Activated T-cell treated with anti-CD3 and anti-CD28 coated beads, Interleukin-2, amount 50 U/mL, for 4 hours (primary cell): Measurements from ENCODE around the gene UBL4B. TPM values are rescaled to one million over a fixed set of nuclear protein-coding genes. Genes with fewer than 3 reads are reported as not detected.
A peak's percentile ranks its signal among the peaks of the same experiment; 100 is the strongest.

Experiments
- ATAC-seq, 2 donors: fragments of 200-7000 bp; cut with Tn5 transposase; one replicate each; pipeline ENCODE4 v1.10.0; 2021
- DNase-seq: peaks from one replicate; pipeline ENCODE4 v3.0.0-alpha.2; 2020
- H3K27me3 Mint-ChIP-seq: one replicate; pipeline ENCODE4 v1.8.0; 2021; ENCODE audit warnings: low read depth, mixed read lengths
- H3K36me3 Mint-ChIP-seq: one replicate; pipeline ENCODE4 v1.8.0; 2022; ENCODE audit warnings: mixed read lengths; ENCODE audit not compliant: insufficient read depth
- H3K4me1 Mint-ChIP-seq: one replicate; pipeline ENCODE4 v1.8.0; 2021; ENCODE audit warnings: low read depth, mixed read lengths
- H3K4me3 Mint-ChIP-seq: one replicate; pipeline ENCODE4 v1.8.0; 2021; ENCODE audit warnings: mild to moderate bottlenecking, moderate library complexity, mixed read lengths
- H3K9me3 Mint-ChIP-seq: one replicate; pipeline ENCODE4 v1.8.0; 2021; ENCODE audit warnings: mixed read lengths
- total RNA-seq, 3 donors: library from RNA; stranded (reverse); gene quantifications; one replicate each; pipeline ENCODE4 v1.2.1, GENCODE V29; 2021

The UBL4B gene
- total RNA-seq, 3 donors from 2014 or later = not detected

DNA sequence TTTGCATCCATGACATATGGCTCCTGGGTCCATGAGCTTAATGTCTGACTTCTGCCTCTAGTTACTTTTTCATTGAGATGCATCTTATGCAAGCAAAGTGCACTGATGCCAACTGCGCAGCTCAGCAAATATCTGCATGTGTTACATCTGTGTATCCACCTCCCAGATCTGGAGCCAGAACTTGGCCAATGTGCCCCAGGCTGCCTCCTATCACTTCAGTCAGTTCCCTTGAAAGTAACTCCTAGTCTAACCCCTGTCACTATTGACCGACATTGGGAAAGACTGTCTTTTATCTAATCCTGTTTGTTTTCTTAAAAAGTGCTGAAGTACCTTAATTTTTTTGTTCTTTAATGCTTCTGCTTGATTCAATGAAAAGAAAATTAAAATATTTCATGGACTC lies 19.3 kb upstream of the UBL4B start:
- ATAC-seq (no peak), DNase-seq (no peak)
- Mint-ChIP-seq H3K9me3 (no peaks in the 10 kb centered on the region), H3K4me1 (peaks cover under 1% of the 10 kb centered on the region), H3K36me3 (no peaks in the 10 kb centered on the region), H3K27me3 (peaks cover 14% of the 10 kb centered on the region), H3K4me3 (no peak overlapping the region)

DNA sequence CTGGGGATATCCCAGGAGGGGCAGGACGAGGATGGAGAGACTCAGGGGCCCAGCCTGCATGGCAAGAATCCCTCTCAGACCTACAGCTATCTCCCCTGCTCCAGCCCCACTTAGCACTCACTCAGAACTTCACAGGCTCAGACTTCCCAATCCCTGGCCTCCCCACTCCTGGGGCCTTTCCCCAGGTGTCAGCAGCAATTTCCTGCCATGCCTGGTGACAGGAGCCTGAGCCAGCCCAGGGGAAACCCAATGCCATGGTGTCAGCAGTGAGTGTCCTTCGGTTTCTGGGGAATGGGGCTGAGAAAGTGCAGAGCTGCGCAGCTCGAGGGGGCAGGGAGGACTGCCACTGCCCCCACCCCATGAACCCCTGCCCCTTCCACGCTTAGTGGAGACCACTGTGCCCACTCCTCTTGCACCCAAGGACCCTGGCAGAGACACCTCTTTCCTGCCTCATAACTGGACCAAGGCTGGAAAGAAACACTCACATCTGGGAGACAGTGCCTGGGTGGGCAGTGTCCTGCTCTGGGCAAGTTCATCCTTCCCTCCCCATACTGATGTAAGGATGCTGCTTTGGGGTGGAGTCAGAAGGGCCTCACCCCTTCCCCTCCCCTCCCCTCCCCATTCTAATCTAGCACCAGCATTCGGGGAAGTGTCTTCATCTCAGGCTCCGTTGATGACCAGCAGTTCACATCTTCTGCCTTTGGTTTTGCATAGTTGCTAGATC lies 17.1 kb upstream of the UBL4B start:
- no peaks in the 10 kb centered on the region for H3K4me1 Mint-ChIP-seq
- no peak for ATAC-seq

GRCh38 chr1:110097507-110098221 lies 14.6 kb upstream of the UBL4B start:
- ATAC-seq = no peak
- H3K36me3 Mint-ChIP-seq = no peaks in the 10 kb centered on the region

More for the DNA sequence above, 17.1 kb upstream of the UBL4B start:
- Mint-ChIP-seq H3K9me3 (no peaks in the 10 kb centered on the region), H3K36me3 (no peaks in the 10 kb centered on the region), H3K4me3 (no peak overlapping the region), H3K27me3 (peaks cover 8% of the 10 kb centered on the region)
- DNase-seq = no peak

GRCh38 chr1:110098222-110099026 lies 13.8 kb upstream of the UBL4B start:
- Mint-ChIP-seq H3K36me3 (no peaks in the 10 kb centered on the region), H3K9me3 (no peaks in the 10 kb centered on the region), H3K4me3 (no peak overlapping the region), H3K27me3 (peaks cover 8% of the 10 kb centered on the region), H3K4me1 (no peaks in the 10 kb centered on the region)
- DNase-seq (no peak), ATAC-seq (no peak)

More at GRCh38 chr1:110097507-110098221, 14.6 kb upstream of the UBL4B start:
- Mint-ChIP-seq H3K4me3 (no peak overlapping the region), H3K9me3 (no peaks in the 10 kb centered on the region), H3K4me1 (no peaks in the 10 kb centered on the region), H3K27me3 (peaks cover 8% of the 10 kb centered on the region)
- no peak for DNase-seq

GRCh38 chr1:110100335-110100734 lies 11.9 kb upstream of the UBL4B start:
- H3K27me3 Mint-ChIP-seq = peaks cover 6% of the 10 kb centered on the region
- DNase-seq = no peak
- no peaks in the 10 kb centered on the region for H3K36me3 Mint-ChIP-seq
- H3K4me1 Mint-ChIP-seq = no peaks in the 10 kb centered on the region
- ATAC-seq = no peak
- H3K9me3 Mint-ChIP-seq = no peaks in the 10 kb centered on the region
- no peak overlapping the region for H3K4me3 Mint-ChIP-seq

DNA sequence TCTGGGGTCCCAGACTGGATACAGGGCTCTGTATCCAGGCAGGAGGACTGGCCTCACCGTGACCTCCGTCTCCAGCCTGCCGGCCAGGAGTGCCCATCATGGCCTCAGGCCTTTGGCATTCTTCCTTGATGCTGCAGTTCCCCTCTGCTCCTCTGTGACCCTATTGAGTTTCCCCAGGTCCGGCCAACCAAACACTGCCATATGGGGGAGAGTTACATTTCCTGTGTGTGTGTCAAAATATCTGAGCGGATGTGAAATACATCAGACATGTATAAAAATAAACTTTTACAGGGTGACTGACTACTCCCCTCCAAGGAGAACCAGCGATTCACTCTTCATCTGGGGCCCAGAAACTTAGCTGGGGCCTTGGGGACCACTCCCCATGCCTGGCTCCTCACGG lies 10.2 kb upstream of the UBL4B start:
- Mint-ChIP-seq H3K4me1 (no peaks in the 10 kb centered on the region), H3K27me3 (peaks cover 2% of the 10 kb centered on the region), H3K4me3 (no peak overlapping the region), H3K36me3 (no peaks in the 10 kb centered on the region), H3K9me3 (no peaks in the 10 kb centered on the region)
- no peak for DNase-seq
- no peak for ATAC-seq

DNA sequence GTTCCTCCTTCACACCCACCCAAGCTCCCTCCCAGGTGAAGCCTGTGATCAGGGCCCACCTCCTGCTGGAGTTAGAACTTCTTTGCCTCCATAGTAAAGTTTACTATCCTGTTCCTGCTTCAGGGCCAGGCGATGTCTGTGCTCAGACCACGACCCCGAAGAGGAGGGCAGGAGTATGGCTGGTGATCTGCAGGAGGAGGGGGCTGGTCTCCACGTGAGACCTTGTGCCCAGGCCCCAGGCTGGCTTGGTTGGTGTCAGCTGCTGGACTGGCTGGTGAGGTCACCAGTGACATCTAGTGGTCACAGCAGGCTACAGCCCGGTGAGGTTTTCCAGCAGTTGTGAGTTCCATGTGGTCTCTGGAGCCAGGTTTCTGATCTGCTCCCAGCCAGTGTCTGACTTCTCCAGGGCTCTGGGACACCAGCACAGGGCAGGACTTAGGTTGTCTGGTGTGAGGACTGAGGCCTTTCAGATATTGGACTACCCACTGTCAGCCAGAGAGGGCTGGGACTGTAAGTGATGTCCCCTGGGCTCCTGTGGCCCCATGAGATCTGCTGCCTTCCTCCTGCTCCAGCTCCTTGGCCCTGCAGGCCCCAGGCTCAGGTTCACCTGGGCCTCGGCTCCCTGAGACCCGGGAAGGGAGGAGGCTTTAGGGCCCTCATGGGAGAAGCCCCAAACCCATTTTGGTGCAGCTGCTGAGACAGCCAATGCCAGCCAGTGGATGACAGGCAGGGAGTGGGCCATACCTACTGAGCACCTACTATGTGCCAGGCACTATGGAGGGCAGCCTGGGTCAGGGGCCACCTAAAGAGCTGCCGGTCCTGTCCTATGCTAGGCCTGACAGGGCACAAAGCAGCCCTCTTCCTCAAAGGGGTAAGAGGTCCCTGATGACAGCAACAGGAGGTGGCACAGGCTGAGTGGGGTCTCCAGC lies 6.0 kb upstream of the UBL4B start:
- Mint-ChIP-seq H3K4me1 (no peaks in the 10 kb centered on the region), H3K27me3 (peaks cover 5% of the 10 kb centered on the region), H3K4me3 (no peak overlapping the region), H3K9me3 (no peaks in the 10 kb centered on the region), H3K36me3 (no peaks in the 10 kb centered on the region)
- DNase-seq = peak; percentile 42
- ATAC-seq = peak; percentile 89 to 90

GRCh38 chr1:110107867-110108469 lies 4.3 kb upstream of the UBL4B start:
- no peaks in the 10 kb centered on the region for H3K4me1 Mint-ChIP-seq
- H3K27me3 Mint-ChIP-seq = peaks cover 5% of the 10 kb centered on the region
- DNase-seq = no peak
- no peak overlapping the region for H3K4me3 Mint-ChIP-seq
- H3K9me3 Mint-ChIP-seq = no peaks in the 10 kb centered on the region
- no peak for ATAC-seq
- H3K36me3 Mint-ChIP-seq = no peaks in the 10 kb centered on the region

DNA sequence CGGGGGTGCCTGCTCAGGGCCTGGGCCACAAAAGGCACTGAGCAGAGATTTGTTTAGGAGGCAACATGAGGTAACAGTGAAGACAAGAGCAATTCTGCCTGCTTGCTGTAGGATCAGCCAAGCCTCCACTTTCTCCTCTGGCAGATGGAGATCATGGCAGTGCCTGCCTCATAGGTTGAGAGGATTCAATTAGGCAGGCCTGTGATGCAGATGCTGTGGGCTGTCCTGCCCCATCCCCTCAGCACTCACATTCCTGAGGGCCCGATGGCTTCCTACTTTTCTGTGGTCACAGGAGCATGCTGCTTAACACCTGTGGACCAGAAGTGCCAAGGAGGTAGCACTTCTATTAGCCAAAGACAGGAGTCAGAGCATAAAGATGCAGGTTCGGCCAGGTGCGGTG lies 1.2 kb upstream of the UBL4B start:
- H3K9me3 Mint-ChIP-seq = no peaks in the 10 kb centered on the region
- peaks cover 11% of the 10 kb centered on the region for H3K27me3 Mint-ChIP-seq
- no peak for DNase-seq
- no peak overlapping the region for H3K4me3 Mint-ChIP-seq
- no peaks in the 10 kb centered on the region for H3K36me3 Mint-ChIP-seq
- no peak for ATAC-seq
- H3K4me1 Mint-ChIP-seq = no peaks in the 10 kb centered on the region

- H3K4me3 Mint-ChIP-seq = no peak overlapping the region
- no peaks in the 10 kb centered on the region for H3K4me1 Mint-ChIP-seq
- no peaks in the 10 kb centered on the region for H3K9me3 Mint-ChIP-seq
- DNase-seq (no peak), ATAC-seq (no peak)
- H3K27me3 Mint-ChIP-seq = peaks cover 21% of the 10 kb centered on the region
- H3K36me3 Mint-ChIP-seq = no peaks in the 10 kb centered on the region
Observed at GRCh38 chr1:110112656-110113055, 413 bp downstream of the UBL4B start.

- no peaks in the 10 kb centered on the region for H3K9me3 Mint-ChIP-seq
- ATAC-seq = no peak
- H3K4me1 Mint-ChIP-seq = peaks cover under 1% of the 10 kb centered on the region
- no peaks in the 10 kb centered on the region for H3K36me3 Mint-ChIP-seq
- H3K4me3 Mint-ChIP-seq = no peak overlapping the region
- peaks cover 24% of the 10 kb centered on the region for H3K27me3 Mint-ChIP-seq
- DNase-seq = no peak
Observed at GRCh38 chr1:110113551-110113950, 1.3 kb downstream of the UBL4B start.

DNA sequence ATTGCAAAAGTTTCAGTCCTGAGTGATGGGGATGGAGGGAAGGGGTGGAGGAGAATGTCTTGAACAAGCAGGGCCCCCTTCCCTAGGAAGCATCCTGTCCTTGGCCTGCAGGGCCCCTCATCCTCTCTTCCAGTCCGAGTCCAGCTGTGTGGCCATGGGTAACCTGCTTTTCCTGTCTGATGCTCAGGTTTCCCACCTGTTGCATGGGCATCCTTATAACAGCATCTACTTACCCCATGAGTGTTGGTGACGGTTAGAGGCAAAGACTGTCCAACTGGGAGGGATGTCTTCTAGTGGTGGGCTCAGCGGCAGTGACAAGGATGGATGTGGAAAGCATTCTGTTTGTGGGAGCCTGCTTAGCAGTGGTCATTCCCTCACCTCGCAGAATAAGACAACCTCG lies 1.9 kb downstream of the UBL4B start:
- H3K27me3 Mint-ChIP-seq = peaks cover 28% of the 10 kb centered on the region
- H3K4me1 Mint-ChIP-seq = peaks cover 3% of the 10 kb centered on the region
- no peaks in the 10 kb centered on the region for H3K36me3 Mint-ChIP-seq
- ATAC-seq (no peak), DNase-seq (no peak)
- no peak overlapping the region for H3K4me3 Mint-ChIP-seq
- H3K9me3 Mint-ChIP-seq = no peaks in the 10 kb centered on the region

- Mint-ChIP-seq H3K27me3 (peaks cover 24% of the 10 kb centered on the region), H3K4me3 (no peak overlapping the region), H3K36me3 (no peaks in the 10 kb centered on the region), H3K4me1 (peaks cover 3% of the 10 kb centered on the region), H3K9me3 (no peaks in the 10 kb centered on the region)
- ATAC-seq = no peak
- no peak for DNase-seq
Observed at GRCh38 chr1:110114784-110115183, 2.5 kb downstream of the UBL4B start.
